HG03060 (cell line): ENCODE data around the gene ITGB1BP1.

ENCODE experiments used
- ATAC-seq: cut with Tn5 transposase; IDR thresholded peaks from one replicate; pipeline ENCODE4 v1.9.1; 2021; ENCODE audit warnings: low read depth, moderate number of reproducible peaks; ENCODE audit not compliant: unreplicated experiment

Gene ITGB1BP1

DNA sequence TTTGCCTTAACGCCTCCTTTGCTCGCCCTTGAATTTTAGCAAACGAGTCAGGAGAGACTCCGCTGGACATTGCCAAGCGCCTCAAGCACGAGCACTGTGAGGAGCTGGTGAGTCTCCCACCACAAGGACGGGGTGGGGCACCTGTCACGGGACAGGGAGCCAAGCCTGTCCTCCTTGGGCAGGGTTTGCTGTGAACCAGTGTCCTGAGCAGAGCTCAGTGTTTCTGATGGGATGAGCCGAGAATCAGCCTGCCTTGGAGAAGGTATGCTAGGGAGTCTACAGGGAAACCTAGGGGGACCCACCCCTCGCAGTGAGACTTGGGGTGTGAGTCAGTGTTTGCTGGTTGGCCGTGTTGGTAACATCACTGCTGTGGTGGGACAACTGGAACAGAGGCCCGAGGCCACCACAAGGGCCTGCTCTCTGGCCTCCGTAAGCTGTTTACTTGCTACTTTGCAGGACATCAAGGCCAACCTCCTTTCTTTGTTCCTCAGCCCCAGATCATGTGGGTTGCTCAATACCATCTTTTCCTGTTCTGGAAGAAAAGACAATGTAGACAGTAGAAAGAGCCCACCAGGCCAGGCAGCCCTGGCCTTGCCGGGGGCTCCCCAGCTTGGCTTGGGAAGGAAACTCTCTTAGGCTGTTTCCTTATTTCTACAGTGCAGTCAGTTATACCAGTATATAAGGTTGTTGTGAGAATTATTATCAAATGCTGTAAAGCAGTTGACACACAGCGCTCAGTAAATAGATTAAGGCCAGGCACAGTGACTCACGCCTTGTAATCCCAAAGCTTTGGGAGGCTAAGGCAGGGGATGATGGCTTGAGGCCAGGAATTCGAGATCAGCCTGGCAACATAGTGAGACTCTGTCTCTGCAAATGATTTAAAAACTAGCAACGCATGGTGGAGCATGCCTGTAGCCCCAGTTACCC lies 42.4 kb downstream of the ITGB1BP1 start:
- ATAC-seq: no peak

DNA sequence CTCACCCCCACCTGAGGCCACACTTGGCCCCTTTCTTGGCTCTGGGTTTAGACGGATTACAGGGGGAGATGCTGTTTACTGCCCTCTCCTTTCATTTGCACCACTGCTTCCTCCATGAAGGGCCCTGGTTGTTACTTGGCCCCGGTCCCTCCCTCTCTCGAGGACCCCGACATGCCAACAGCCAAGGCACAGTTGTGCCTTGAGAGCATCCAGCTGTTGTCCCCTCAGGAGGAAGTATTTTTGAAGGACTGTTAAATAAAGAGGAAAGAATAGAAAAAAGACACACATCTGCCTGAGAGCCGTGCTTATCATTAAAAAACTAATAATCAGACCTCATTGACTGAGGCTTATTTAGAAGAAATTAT lies 44.0 kb downstream of the ITGB1BP1 start:
- no peak for ATAC-seq

DNA sequence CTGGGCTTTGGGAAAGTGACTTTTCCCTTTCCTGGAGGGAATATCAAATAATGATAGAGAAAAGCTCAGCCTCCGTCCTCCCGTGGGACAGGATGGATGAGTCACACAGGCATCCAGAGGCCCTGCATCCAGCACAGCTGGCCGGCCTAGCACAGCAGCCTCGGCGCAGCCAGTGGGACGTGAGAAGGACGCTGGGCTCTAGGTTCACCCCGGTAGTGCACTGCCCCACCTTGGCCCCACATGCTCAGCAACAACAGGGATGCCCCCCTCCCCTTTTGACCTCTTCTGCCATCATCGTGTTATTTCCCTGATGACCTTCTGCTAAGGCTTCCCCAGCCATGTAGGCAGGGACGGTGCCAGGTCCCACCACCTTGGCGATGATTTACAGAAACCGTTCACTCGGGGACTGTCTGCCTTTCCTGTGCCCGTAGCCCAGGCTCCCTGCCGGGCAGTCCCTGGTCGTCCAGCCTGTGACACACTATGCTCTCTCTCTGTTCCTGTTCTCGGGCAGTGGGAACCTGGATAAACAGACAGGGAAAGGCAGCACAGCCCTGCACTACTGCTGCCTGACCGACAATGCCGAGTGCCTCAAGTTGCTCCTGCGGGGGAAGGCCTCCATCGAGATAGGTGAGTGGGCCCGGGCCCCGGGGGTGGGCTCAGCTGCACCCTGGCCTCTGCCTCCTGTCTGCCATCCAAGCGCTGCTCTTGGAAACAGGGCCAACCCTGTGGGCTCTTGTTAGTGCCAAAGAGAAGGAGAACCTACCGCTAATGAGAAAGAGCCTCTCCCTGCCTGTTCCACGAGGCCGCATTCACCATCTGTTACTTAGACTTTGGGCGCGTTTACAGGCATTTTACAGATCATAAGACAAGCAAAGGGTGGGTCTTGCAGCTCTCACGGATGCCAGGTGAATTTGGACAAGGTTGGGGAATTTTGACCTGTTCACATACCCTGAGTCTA lies 44.6 kb downstream of the ITGB1BP1 start:
- no peak for ATAC-seq

DNA sequence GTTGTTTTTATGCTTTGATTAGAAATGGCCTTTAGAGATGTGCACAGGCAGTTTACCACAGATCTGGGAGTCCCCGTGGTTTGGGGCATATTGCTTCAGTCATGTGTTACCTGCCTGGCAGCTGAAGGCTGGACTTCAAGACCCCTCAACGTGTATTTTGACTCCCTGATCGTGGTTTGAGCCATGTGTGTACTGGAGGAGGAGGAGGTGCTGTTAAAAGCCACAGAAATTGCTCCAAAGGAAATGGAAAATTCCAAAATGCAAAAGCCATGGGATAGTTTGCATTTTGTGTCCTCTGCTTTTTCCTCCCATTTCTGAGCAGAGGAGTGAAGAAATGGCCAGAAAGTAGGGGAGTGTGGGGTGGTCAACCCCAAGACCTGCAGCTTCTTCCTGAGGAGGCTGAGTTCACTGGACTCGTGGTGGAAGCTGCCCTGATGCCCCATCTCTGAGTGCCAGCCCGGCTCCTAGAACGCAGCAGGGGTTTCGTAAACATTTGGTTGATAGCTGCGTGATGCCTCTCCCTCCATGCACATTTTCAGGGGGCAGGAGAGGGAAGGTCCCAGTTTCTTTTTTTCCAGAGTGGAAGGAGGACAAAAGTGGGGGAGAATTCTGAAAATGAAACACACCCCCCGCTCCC lies 45.7 kb downstream of the ITGB1BP1 start:
- ATAC-seq: no peak

DNA sequence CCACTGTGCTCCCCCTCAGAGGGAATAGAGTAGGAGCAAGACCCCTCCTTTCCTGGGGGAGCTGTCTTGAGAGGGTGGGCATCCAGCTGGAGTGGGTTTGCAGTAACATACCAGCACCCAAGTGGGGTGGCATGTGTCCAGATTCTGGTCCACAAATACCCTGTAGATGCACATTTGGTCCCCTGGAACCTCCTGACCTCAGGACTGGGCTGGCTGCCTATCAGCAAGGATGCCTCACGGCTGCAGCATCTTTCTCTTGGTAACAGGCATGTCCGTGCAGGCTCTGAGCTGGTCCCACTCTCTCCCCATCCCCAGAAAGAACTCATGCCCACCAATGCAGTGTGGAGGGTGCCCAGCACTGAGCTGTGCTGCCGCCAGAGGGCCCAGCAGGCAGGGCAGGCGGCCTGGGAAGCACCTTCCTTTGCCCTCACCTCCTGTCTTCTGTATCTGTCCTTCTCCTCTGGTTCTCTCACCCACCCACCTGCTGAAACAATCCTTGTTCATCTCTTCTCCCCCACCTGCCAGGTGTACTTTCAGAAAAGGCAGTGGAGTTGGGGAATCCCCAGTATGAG lies 47.4 kb downstream of the ITGB1BP1 start:
- ATAC-seq: no peak

DNA sequence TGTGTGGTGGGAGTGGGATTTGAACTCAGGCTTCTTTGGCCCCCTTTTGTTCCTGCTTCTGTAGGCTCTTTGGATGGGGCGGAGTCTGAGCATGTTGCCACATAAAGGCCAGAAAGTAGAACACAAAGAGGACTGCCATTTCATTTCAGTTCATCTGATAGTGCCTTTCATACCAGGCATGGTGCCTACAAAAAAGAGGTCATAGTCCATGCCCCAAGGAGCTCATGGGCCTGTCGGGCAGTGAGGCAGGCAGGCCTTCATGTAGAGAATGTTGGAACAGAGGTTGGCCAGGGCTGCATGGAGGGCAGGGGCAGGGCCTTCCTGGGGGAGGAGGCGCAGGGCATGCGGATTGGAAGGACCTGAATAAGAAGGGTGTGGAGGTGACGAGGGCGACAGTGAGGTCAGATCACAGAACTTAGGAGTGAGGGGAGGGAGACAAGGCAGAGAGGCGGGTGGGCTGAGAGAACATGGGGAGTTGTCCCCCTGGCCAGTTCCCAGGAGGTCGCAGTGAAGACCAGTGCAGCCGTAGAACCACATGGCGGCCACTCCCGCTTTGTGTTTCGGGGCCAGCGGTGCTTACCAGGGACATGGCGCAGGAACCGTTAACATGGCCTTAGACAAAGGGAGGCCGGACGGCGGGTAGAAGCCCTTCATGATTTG lies 49.1 kb downstream of the ITGB1BP1 start:
- no peak for ATAC-seq

DNA sequence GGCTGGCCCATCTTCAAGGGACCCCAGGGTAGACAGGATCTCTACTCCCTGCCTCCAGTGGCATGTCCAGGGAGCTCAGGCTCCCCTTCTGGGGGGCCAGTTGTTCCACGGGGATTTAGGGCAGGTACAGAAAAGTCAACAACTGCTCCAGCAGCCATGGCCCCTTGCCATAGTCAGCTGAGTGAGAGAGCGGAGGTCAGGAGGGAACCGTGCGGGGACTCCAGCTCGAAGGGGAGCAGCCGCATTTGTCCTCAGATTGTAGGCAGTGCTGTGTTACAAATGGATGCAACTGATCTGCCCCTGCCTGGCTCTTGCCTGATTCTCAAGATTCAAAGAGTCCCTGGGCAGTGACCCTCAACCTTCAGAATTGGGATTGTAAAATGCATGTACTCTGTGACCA lies 49.9 kb downstream of the ITGB1BP1 start:
- ATAC-seq: no peak

DNA sequence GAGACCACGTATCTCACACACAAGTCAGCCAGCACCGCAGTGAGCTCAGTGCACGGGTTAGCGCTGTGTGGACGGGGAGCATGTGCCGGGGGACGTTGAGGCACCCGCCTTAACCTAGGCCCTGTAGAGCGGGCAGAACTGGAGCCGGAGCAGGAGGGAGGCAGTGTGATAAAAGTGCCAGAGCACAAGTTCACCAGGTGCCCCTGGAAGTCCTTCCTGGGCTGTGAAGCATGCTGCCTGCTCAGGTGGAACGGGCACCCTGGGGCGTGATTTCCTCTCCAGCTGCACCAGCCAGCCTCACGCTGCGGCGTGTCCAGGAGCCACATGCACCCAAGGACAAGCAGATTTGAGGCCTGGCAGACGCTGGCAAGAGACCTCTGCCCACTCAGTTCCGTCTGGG lies 50.3 kb downstream of the ITGB1BP1 start:
- ATAC-seq: no peak

DNA sequence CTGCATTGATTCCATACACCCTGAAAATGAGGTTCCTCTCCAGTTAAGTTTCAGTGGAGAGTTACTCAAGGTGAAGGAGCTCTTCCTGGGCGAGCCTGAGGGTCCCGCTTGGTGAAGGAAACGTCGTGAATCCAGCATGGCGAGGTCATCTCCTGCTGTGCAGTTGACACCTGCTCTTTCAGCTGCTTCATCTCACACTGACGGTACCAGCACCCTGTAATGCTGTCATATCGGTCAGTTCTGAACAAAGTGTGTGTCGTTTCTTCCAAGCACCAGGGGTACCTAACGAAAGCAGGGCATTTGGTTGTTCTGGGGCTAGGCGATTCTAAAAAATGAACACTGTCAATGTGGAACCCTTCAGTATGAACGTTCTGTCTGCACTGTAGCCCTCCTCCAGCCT lies 52.6 kb downstream of the ITGB1BP1 start:
- ATAC-seq: no peak

DNA sequence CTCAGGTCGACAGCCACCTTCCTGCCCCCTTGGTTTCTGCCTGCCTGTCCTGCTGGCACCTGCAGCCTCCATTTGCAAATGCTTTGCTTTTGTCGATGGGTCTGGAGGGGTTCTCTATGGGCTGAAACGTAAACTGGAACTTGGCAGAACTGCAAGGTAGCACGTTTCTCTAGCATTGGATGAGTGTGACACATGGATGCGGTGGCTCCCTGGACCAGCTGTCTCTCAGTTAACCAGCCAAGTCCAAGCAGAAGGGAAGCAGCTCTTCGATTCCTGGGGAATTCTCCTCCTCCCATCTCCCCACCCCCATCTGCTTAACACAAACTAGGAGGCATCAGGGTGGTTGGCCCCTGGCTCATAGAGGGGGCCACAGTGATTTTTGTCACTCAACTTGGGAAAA lies 57.3 kb downstream of the ITGB1BP1 start:
- no peak for ATAC-seq

DNA sequence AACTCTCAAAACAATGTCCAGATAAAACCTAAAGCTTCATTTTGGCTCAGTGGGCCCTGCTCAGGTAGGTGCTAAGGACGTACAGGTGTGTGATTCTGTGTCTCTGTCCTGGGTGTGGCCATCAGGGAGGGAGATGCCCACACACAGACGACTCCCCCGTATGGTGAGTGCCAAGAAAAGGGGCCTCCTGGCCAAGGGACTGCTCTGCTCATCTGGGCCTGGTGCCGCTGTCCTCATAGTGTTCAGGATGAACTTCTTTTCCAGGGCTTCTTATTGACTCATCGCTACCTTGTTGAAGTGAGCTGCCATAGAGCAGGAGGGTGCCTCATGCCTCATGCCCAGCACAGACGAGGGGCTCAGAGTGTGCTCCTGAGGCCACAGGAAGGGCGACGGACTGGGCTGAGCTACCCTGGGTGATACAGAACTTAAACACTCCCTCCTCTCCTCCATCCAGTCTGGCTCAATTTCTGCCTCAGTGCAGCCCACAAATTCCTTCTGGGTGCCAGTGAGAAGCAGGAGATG lies 57.8 kb downstream of the ITGB1BP1 start:
- ATAC-seq: no peak

DNA sequence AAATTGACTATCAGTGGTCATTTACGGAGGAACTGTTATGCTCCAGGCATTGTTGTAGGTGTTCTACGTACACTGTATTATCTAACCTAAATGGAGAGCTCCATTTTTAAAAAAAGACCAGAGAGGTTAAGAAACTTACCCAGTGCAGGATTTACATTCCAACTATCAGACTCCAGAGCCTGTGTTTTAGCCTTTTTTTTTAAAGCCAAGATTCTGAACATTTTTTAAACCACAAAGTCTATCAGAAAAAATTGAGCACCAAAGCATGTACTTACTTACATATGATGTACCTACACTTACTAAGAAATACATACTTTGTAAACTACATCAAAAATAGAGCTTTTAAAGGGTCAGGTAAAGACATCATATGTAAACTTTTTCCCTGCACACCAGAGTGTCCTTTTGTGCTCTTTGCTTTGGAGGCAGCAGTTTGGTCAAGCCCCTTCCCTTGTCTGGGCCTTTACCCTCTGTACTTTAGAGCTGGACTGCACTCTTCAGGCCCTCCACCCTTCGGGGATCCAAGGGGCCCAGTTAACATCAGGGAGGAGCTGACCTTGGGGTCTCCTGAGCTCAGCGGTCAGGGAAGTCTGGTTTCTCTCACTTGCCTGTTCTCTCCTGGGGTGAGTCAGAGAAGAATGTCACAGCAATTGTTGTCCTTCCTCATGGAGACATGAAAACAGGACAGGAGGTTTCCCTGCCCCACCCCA lies 58.4 kb downstream of the ITGB1BP1 start:
- ATAC-seq: no peak

DNA sequence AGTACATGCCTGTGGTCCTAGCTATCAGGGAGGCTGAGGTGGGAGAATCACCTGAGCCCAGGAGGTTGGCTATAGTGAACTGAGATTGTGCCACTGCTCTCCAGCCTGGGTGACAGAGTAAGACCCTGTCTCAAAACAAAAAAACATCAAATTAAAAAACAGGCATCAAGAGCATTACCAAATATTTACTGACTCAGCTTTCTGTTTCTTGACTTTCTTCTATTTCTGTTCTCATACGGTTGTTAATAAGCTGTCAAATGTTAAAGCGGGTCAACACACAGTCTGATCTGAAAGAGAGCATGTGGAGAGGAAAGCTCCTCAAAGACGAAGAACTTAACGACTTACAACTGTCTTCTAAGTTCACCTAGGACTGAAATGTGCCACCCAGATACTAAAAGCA lies 59.0 kb downstream of the ITGB1BP1 start:
- no peak for ATAC-seq

DNA sequence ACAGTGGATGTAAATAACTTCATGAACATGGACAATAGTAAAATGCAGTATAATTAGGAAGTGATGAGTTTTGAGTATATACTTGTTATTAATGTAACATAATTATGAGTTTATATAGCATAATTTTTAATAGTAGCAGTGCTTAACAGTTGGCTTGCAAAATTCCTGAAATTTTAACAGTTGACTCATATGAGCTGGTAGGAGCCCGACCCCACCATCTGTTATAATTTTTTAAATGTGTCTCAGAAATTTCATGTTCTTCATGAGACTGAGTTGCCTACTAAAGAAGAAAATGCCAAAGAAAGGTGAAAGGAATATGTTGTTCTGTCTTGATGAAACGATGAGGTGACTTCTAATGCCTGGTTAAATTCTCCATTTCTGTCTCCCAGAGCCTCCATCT lies 62.6 kb downstream of the ITGB1BP1 start:
- ATAC-seq: no peak

DNA sequence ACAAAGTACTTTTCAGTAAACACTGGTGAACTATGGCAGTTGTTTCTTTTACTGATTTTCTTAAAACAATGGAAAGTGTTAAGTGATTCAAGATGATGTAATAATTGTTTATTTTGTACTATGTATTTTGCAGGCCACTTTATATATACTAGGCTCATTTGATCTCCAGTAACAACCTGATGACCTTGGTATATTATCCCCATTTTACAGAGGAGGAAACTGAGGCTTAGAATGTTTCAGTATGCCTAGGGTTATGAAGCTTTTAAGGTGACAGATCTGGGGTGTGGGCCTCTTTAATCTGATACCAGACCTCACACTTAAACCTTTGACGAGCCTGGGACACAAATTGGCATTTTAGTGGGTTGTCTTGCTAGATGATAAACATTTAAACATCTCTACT lies 63.2 kb downstream of the ITGB1BP1 start:
- no peak for ATAC-seq

DNA sequence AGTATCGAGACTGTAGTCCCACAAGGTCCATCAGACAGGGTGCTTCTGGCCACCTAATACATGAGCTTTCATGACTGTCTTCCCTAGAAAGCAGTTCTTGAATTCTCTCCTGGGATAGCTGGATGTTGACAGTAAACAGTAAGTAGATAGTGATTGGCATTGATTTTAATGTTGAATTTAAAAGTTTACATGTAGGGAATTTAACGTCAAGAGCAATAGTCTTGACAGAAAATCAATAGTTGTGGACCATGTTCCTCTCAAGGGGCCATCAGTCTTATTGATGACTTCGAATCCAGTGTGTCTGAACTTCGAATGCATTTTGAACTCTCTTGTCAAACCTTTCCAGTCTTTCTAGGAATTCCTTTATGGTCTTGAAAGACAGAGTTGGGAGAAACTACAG lies 63.9 kb downstream of the ITGB1BP1 start:
- ATAC-seq: no peak

DNA sequence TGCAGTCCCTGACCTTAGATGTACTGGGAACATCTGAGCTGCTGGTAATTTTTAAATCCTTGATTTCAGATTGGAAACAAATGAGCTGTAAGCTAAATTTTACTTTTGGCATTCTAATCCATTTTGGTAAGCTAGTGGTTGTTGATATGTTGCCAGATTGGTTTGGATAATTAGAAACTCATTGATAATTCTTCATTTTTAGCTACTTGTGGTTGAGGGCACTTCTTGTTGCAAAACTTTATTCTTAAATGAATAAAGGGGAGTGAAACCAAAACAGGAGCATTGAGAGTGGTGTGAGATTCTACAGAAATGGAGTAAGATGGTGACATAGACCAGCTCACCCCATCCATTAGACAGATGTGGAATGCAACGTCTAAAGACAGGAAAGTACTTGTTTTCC lies 64.5 kb downstream of the ITGB1BP1 start:
- ATAC-seq: no peak

DNA sequence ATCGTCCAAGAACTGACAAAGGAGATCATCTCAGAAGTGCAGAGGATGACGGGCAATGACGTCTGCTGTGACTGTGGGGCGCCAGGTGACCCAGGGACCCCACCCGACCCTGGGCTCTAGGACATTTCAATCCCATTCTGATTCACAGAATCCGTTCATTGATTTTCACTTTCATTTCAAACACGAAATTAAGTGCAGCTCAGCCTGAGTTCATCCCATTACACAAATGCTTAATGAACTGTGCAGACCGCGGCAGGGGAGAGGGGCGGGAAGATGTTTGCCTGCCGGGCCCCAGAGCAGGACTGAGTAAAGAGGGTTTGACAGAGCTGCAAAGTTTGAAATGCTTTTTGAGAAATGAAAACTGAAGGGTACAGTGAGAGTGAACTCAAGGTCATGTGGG lies 67.1 kb downstream of the ITGB1BP1 start:
- ATAC-seq: no peak

DNA sequence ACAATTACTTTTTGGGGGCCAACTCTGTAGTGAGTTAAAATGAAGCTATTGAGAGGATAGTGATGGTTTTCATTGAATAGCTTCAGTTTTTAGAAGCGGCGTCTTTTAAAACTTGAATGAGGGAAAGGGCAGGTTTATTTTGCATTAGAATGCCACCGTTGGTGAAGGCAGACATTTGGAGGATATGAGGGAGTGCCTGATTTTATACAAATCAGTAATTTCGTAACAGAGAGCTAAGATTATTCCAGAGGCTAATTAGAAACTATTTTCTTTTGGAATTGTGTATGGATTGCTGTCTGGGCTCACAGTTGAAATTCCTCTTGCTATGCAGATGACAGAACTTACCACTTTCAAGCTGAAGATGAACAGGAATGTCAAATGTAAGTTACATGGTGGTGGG lies 67.6 kb downstream of the ITGB1BP1 start:
- no peak for ATAC-seq
